Body of pancreas (tissue), 4 donors: ENCODE data around the gene ADH4. TPM values are rescaled to one million over a fixed set of nuclear protein-coding genes. Genes with fewer than 3 reads are reported as not detected.
"Not testable (repeated sequence)": the region's sequence is repeated elsewhere in the genome, so short reads cannot be mapped to it uniquely, and the experiment has no call there.

Experiments used
- ATAC-seq: fragments of 150-250 bp; one replicate; pipeline ENCODE4 v1.9.1; 2016
- DNase-seq, 4 donors: peaks; one replicate each; pipeline ENCODE4 v3.0.0-alpha.2; 2019
- H3K27ac ChIP-seq, 4 donors: fragments of 200-600 bp; sonication (generic); 1 replicate in 3 of 4; 2 replicates in 1 of 4; pipeline versions ENCODE4 v1.5.1 to v1.6.1; 2016 to 2019; ENCODE audit warnings: mild to moderate bottlenecking in 1 of 4, mixed read lengths in 1 of 4, moderate library complexity in 1 of 4
- H3K27me3 ChIP-seq, 2 donors: fragments of 200-600 bp; sonication (generic); one replicate each; pipeline ENCODE4 v1.6.0; 2016; ENCODE audit warnings: mild to moderate bottlenecking in 1 of 2
- H3K36me3 ChIP-seq, 2 donors: fragments of 200-600 bp; sonication (generic); replicated peaks in 1 of 2; 2 replicates each; pipeline ENCODE4 v1.5.1; 2016; ENCODE audit warnings: low read depth in 2 of 2; ENCODE audit not compliant: insufficient read depth in 1 of 2
- H3K4me1 ChIP-seq: fragments of 200-600 bp; sonication (generic); one replicate; pipeline ENCODE4 v1.6.0; 2016
- H3K4me3 ChIP-seq, 2 donors: fragments of 200-600 bp; sonication (generic); 1 replicate in 1 of 2; 2 replicates in 1 of 2; pipeline ENCODE4 v1.5.1; 2016 to 2019
- H3K9me3 ChIP-seq, 3 donors: fragments of 200-600 bp; sonication (generic); 1 replicate in 2 of 3; 2 replicates in 1 of 3; pipeline ENCODE4 v1.5.1; 2016
- CTCF ChIP-seq, 7 experiments: fragments of 450-650 bp in 4 of 7; fragments of 200-600 bp in 3 of 7; sonication (generic) in 3 of 7; IDR thresholded peaks; one replicate each; pipeline ENCODE4 v1.5.1; 2016 to 2019; ENCODE audit warnings: antibody characterized with exemption in 7 of 7
- POLR2A ChIP-seq, 3 donors: fragments of 450-650 bp; IDR thresholded peaks; one replicate each; pipeline ENCODE4 v1.6.1; 2016; ENCODE audit warnings: antibody characterized with exemption in 3 of 3, mild to moderate bottlenecking in 2 of 3
- WGBS, 2 donors: methylation state at CpG; one replicate each; pipeline ENCODE4 v1.1.5; 2017; 5-methylcytosine and 5-hydroxymethylcytosine counted together
- intact Hi-C: fragments of 100-400 bp; cut with DNase I; formaldehyde crosslinking; loops from one replicate; pipeline ENCODE4 v1.15.1; 2023
- total RNA-seq, 2 donors: library from RNA; depleted of rRNA; stranded (reverse); fragments of >200 nt; gene quantifications; one replicate each; pipeline ENCODE4 v1.1.0, GENCODE V29; 2016

The ADH4 gene
- total RNA-seq, 2 donors from 2014 or later: not detected

- H3K9me3 ChIP-seq, H3K4me3 ChIP-seq, H3K36me3 ChIP-seq, intact Hi-C loops, H3K4me1 ChIP-seq, H3K27ac ChIP-seq, DNase-seq, H3K27me3 ChIP-seq, ATAC-seq: not testable (repeated sequence)
- 78 to 90% methylated on average over 6 to 12 of the region's 12 CpGs for WGBS, 2 donors
Observed at GRCh38 chr4:99109286-99109685, 34.8 kb downstream of the ADH4 start.

GRCh38 chr4:99104153-99104552 is 39.9 kb downstream of the ADH4 start:
- TF ChIP-seq POLR2A (IDR thresholded peaks at IDR 0.05) (no peak), CTCF (IDR thresholded peaks at IDR 0.05) (no peak)

GRCh38 chr4:99103166-99103565 is 40.9 kb downstream of the ADH4 start:
- TF ChIP-seq POLR2A (IDR thresholded peaks at IDR 0.05) (no peak), CTCF (IDR thresholded peaks at IDR 0.05) (no peak)
- no peaks in the 10 kb centered on the region for H3K9me3 ChIP-seq
- ATAC-seq: no peak
- H3K4me1 ChIP-seq: peaks cover 4% of the 10 kb centered on the region
- no peak overlapping the region for H3K4me3 ChIP-seq
- H3K27me3 ChIP-seq: no peaks in the 10 kb centered on the region
- DNase-seq: no peak
- intact Hi-C loops: no loop called here
- no peaks in the 10 kb centered on the region for H3K36me3 ChIP-seq
- H3K27ac ChIP-seq: no peak overlapping the region

More at GRCh38 chr4:99104153-99104552, 39.9 kb downstream of the ADH4 start:
- 93 to 97% methylated on average over 1 of the region's 1 CpG for WGBS, 2 donors
- Histone ChIP-seq H3K4me3 (no peak overlapping the region), H3K9me3 (no peaks in the 10 kb centered on the region), H3K4me1 (peaks cover 4% of the 10 kb centered on the region), H3K27me3 (no peaks in the 10 kb centered on the region), H3K27ac (no peak overlapping the region), H3K36me3 (no peaks in the 10 kb centered on the region)
- no peak for ATAC-seq
- no peak for DNase-seq
- intact Hi-C loops: no loop called here

- Histone ChIP-seq H3K9me3 (no peaks in the 10 kb centered on the region), H3K27me3 (no peaks in the 10 kb centered on the region), H3K4me1 (peaks cover 4% of the 10 kb centered on the region), H3K4me3 (no peak overlapping the region), H3K27ac (no peak overlapping the region), H3K36me3 (no peaks in the 10 kb centered on the region)
- no peak for ATAC-seq
- intact Hi-C loops: no loop called here
- no peak for DNase-seq
- 97 to 100% methylated on average over 2 of the region's 2 CpGs for WGBS, 2 donors
- TF ChIP-seq CTCF (IDR thresholded peaks at IDR 0.05): no peak
- TF ChIP-seq POLR2A (IDR thresholded peaks at IDR 0.05): no peak
Observed at GRCh38 chr4:99102634-99103033, 41.5 kb downstream of the ADH4 start.

GRCh38 chr4:99100876-99101275 is 43.2 kb downstream of the ADH4 start:
- intact Hi-C loops: no loop called here
- Histone ChIP-seq H3K4me3 (no peak overlapping the region), H3K9me3 (no peaks in the 10 kb centered on the region), H3K4me1 (no peaks in the 10 kb centered on the region), H3K27ac (no peak overlapping the region), H3K27me3 (no peaks in the 10 kb centered on the region), H3K36me3 (no peaks in the 10 kb centered on the region)
- no peak for DNase-seq
- 86 to 88% methylated on average over 1 of the region's 1 CpG for WGBS, 2 donors
- ATAC-seq: no peak
- no peak for TF ChIP-seq POLR2A (IDR thresholded peaks at IDR 0.05)
- no peak for TF ChIP-seq CTCF (IDR thresholded peaks at IDR 0.05)

GRCh38 chr4:99099814-99100213 is 44.3 kb downstream of the ADH4 start:
- H3K27me3 ChIP-seq, H3K36me3 ChIP-seq, DNase-seq, H3K4me3 ChIP-seq, H3K4me1 ChIP-seq, intact Hi-C loops, H3K27ac ChIP-seq, ATAC-seq, H3K9me3 ChIP-seq: not testable (repeated sequence)
- WGBS, 2 donors: 74 to 79% methylated on average over 5 of the region's 5 CpGs
